Measurements from ENCODE around the gene ATP1A1. TPM values are rescaled to one million over a fixed set of nuclear protein-coding genes. Genes with fewer than 3 reads are reported as not detected.

Gene ATP1A1
- total RNA-seq, 1 donor from 2014 or later: 192 TPM

DNA sequence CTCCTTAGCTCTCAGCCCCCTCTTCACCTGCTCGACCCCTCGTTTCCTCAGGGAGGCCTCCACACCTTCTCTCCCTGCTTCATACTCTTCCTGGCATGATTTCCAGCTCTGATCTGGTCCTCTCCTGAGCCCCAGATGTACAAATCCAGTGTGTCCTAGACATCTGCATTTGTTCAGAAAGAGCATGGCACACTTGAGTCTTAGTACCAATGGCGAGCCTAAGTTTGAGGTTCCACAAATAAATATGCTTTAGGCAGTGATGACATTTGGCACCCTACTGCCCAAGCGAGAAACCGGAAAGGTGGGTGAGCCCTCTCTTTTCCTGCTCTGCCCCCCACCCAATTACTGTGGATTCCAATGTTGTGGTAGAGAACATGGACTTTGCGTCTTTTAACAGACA, 34.0 kb downstream of the ATP1A1 start:
- no peak for DNase-seq (ENCODE audit: low spot score)
- intact Hi-C loops (cut with DNase I): no loop called here

DNA sequence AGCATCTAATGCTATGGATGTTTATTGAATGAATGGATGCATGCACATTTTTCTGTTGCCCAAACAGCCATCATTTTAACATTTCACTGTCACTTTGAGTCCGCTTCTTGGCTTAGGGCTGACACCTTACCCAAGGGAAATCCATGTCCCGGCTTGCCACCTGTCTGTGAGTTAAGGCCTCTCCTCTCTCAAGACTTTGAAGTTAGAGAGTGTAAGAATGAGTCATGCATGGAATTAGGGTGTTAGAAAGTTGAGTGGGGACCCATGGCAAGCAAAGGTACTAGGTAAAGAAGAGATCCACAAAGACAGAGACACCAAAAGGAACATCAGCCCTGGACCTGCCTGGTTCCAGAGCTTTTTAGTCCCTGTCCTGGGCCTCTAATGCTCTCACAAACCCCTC, 35.1 kb downstream of the ATP1A1 start:
- no peak for DNase-seq (ENCODE audit: low spot score)
- intact Hi-C loops (cut with DNase I): no loop called here

DNA sequence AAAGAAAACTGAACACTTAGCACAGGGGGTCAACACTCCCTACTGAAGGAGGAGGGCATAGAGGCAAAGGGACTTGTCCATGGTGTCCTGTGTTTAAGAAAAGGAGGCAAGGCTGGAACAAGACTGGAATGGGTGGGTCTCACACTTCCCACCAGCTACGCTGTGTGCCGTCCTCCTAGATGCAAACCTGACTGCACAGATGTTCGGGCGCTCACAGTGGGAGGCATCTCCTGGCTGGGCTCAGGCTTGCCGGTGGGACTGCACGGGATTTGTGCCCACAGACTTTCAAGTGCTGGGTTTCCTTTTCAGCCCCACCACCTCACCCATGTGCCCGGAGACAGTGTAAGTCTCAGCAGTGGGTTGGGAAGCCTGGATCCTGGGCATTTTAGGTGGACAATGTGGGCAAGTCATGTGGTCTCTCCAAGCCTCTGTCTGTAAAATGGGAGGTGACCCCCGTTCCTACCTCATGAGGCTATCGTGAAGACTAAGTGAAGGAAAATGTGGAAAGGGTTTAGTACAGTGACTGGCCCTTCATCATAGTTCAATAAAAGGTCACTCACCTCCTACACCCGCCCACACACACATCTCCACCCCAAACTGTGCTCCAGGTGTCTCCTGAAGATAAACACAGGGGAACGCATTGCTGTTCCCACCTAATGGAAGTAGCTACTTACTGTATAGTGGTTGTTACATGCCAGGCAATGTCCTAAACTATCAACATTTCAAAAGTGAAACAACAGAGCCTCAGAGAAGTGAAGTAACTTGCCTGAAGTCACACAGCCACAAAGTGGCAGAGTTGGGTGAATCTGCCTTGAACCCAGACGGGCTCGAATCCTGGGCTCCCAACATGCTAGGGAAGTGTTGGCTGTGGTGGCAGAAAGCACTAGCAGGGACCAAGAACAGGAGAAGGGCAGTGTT, 36.0 kb downstream of the ATP1A1 start:
- intact Hi-C loops (cut with DNase I): no loop called here
- DNase-seq (ENCODE audit: low spot score): no peak

DNA sequence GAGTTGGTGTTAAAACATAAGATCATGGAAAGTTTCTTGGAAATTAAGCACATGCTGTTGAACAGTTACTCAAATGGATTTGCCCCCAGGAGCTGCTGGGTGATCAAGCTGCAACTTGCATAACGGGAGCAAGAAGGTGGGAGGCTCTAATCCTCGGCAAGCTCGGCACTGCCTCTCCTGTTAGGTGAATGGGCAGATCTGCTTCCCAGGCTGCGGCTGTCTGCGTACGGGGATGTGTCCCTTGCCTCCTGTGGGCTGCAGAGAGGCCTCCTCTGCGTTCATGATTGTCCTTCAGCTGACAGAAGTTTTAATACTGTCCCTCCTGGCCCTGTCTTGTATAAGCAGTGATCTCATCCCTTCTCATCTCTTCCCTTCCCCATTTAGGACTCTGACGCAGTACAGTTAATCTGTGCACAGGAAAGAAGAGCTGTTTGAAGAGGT, 36.7 kb downstream of the ATP1A1 start:
- intact Hi-C loops (cut with DNase I): loop anchor here (2.0 kb wide), 1 partner anchor 75 kb away; no protein-coding TSS in a partner anchor
- DNase-seq (ENCODE audit: low spot score): no peak

DNA sequence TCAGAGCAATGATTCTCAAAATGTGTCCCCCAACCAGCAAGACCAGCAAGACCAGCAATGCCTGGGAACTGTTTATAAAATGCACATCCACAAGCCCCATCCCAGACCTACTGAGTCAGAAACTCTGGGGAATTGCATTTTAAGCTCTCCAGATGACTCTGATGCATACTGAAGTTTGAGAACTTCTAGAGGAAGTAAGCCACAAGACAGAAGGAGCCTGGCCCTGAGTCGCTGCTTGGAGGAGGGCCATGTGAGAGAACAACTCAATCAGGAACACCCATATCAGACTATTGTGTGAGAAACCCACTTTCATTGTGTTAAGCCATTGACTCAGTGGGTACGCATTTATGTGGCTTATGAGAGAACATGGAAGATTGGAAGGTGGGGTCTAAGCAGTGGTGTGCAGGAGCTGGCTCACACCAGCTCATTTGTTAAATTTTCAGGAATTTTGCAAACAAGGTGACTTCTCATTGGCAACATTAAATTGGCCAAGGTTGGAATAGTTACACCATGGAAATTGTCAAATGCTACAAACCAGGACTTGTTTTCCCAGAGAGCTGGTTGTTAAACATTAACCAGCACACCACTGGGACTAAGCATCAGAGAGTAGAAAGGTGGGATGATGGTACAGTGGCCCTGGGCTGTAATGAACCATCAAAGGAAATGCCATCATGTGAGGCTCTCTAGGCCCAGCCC, 38.9 kb downstream of the ATP1A1 start:
- DNase-seq (ENCODE audit: low spot score): no peak
- intact Hi-C loops (cut with DNase I): loop anchor here (2.0 kb wide), 1 partner anchor 73 kb away; no protein-coding TSS in a partner anchor

DNA sequence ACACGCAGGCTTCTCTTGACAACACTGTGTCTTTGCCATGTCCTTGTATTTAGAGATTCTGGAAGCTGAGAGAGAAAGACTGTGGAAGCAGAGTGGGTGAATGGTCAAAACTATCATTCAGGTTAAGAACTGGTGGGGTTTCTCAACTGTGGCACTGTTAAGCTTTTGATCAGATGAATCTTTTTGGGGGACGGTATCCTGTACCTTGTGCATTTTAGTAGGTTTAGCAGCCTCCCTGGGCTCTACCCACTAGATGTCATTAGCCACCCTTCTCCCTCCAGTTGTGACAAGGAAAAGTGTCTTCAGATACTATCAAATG, 39.4 kb downstream of the ATP1A1 start:
- intact Hi-C loops (cut with DNase I): no loop called here

DNA sequence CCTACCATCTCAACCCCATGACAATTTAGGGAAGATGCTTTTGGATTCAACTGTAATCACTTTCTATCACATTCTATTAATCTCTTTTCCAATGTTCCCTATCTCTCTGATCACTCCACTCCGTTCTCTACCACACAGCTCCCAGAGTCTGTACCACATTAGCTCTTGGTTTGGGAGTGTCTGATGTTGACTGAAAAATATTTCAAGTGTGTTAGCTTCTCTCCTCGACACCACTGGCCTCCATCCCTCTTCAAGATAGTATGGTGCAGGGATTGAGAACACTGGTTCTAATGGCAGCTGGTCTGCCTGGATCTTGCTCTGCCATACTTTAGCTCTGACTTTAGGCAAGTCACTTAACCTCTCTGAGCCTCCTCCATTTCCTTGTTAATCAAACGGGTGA, 39.9 kb downstream of the ATP1A1 start:
- intact Hi-C loops (cut with DNase I): no loop called here
- no peak for DNase-seq (ENCODE audit: low spot score)

More for the DNA sequence above, 39.4 kb downstream of the ATP1A1 start:
- no peak for DNase-seq (ENCODE audit: low spot score)

DNA sequence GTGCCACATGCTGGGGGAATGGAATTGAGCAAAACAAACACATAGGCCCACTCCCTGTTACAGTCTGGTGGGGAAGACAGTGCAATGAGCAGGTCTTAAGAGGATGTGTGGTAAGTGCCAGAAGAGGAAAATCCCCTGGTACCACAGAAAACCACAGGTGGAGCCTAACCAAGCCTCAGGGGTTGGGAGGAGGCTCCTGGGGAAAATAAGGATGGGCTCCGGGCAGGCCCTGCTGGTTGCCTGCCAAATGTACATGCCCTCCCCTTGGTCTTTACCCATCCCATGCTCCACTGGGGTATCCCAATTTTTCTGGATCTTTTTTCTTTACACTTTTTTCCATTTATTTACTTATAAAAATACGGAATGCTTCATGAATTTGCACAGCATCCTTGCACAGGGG, 40.4 kb downstream of the ATP1A1 start:
- intact Hi-C loops (cut with DNase I): no loop called here
- no peak for DNase-seq (ENCODE audit: low spot score)

DNA sequence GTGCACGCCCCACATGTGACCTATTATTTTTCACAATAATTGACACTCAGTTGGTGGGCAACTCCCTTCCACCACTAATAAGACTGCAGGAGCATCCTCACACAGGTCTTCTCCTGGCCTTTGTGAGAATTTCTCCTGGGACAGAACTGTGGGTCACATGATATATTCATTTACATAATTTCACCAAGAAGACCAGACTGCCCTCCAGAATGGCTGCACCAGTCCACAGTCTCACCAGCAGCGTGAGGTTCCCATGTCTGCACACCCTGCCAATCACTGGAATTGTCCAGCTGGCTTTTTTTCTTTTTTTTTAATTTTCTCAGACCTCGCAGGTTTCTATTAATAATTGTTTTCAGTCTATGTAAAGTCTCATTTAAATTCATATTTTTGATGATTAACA, 41.3 kb downstream of the ATP1A1 start:
- no peak for DNase-seq (ENCODE audit: low spot score)
- intact Hi-C loops (cut with DNase I): no loop called here

DNA sequence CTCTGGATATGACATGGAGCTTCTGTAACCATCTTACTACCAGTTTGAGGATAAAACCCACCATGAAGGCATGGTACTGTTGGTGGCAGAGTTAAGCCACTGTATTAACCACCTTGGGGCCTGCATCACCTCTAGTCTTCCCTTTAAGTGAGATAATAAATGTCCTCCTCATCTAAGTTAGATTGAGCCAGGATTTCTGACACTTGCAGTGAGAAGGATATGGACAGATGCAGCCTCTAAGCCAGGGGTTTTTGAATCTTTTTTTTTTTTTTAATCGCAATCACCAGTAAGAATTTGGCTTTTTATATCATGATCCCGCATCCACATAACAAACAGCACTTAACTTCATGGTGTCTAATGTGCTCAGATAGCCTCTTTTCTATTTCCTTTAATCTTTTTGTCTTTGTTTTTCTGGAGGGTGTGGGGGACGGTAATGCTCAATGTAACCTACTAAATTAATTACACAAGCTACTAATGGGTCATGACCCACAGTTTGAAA, 42.2 kb downstream of the ATP1A1 start:
- DNase-seq (ENCODE audit: low spot score): no peak
- intact Hi-C loops (cut with DNase I): loop anchor here (5.0 kb wide), 1 partner anchor 62 kb away; no protein-coding TSS in a partner anchor

DNA sequence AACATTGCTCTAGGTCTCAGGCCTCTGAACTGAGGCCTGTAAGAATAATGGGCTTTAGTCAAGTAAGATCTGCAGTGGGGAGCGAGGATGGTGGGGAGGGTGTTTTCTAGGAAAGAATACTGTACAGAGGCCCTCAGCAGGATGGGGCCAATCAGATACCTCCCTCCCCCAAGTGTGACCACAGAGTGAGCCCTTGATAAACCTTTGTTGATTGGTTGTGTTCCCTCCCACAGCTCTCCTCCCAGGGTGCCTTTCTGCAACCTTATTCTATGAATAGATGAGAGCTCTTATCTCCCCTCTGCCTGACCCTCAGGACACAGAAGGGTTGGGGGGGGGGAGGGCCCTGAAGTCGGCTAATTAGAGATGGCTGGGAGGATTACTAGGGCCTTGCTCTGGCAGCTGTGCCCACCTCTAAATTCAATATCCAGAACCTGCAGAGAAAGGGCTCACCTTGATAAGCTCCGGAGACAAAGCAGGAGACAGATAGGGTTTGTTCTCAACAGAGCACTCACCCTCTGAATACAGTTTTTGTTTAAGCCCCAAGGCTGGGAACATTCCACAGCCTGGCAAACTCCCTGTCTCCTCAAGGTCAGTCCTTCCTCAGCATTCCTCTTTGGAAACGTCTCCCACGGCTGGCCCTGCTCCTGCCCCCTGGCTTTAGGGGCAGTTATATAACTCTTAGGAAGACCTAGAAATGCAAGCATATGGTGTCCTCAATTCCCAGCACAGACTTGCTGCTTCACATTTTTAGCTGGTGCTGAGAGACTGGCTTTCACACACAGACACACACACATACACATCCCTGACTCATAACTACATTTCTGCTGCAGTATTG, 42.9 kb downstream of the ATP1A1 start:
- intact Hi-C loops (cut with DNase I): loop anchor here (2.0 to 5.0 kb wide), 2 partner anchors 39 to 61 kb away; no protein-coding TSS in a partner anchor
- DNase-seq (ENCODE audit: low spot score): no peak

DNA sequence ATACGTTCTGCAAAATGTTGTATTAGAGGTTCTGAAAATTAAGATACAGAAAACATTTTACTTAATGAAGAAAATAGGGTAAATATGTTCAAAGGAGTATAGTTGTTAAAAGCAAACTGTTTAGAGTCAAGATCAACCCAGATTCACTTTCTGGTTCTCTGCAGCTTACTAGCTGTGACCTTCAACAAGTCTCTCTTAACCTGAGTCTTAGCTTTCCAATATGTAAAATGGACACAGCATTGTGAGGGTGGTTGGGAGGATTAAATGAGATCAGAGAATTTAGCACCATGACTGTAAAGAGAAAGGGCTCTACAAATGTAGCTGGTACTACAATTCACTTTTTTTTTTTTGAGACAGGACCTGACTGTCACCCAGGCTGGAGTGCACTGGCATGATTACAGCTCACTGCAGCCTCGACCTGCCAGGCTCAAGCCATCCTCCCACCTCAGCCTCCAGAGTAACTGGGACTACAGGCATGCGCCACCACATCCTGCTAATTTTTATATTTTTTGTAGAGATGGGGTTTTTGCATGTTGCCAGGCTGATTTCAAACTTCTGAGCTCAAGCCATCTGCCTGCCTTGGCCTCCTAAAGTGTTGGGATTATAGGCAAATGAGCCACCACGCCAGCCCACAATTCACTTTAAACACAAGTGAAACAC, 43.9 kb downstream of the ATP1A1 start:
- DNase-seq (ENCODE audit: low spot score): no peak
- intact Hi-C loops (cut with DNase I): loop anchor here (2.0 to 5.0 kb wide), 2 partner anchors 40 to 60 kb away; no protein-coding TSS in a partner anchor

DNA sequence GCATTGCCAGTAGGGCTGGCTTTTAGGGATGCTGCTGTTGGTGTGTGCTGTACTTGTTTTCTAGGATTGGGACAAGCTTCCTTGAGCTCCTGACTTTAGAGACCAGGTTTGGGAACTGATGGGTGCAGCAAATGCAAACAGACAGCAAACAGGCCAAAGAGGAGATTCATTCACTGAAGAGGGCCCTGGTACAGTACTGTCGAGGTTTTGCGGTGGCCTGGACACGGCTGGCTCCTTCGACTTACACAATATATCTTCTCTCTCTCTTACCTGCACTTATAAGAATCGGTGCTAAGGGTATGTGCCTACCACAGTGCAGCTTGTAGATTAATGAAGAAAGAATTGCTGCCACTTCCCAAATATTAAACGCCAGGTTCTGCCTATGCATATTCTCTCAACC, 44.6 kb downstream of the ATP1A1 start:
- no peak for DNase-seq (ENCODE audit: low spot score)
- intact Hi-C loops (cut with DNase I): loop anchor here (2.0 to 5.0 kb wide), 2 partner anchors 41 to 60 kb away; no protein-coding TSS in a partner anchor

DNA sequence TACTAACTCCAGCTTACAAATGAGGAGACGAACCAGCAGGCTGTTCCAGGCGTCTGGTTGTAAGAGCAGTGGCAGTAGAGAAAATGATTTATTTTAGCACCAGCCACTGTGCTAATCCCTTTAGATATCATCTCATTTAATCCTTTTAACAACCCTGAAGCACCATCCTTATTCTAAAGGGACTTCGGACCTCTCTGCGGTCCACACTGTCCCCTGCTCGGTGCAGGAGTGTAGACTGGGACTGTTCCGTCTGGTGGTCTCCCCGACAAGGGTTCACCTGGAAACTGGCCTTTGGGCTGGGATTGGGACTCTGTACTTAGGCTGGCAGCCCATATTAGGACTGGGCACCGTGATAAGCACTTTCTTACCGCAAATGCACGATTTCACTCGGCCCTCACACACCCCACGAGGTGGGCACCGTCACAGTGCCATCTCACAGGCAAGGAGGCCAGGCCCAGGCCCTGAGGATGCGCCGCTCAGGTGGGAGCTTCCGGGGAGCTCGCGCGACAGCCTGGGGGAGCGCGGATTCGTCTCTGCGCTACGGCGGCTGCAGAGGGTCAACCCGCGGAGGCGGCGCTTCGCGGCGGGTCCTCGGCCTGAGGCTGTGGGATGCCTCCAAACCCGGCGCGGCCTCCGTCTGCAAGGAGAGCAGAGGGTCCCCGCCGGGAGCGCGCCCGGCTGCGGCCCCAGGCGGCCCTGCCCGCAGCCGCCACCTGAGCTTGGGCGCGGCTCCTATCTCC, 45.2 kb downstream of the ATP1A1 start:
- intact Hi-C loops (cut with DNase I): loop anchor here (5.0 kb wide), 1 partner anchor 59 kb away; no protein-coding TSS in a partner anchor
- peak; percentile 89 for DNase-seq (ENCODE audit: low spot score)

DNA sequence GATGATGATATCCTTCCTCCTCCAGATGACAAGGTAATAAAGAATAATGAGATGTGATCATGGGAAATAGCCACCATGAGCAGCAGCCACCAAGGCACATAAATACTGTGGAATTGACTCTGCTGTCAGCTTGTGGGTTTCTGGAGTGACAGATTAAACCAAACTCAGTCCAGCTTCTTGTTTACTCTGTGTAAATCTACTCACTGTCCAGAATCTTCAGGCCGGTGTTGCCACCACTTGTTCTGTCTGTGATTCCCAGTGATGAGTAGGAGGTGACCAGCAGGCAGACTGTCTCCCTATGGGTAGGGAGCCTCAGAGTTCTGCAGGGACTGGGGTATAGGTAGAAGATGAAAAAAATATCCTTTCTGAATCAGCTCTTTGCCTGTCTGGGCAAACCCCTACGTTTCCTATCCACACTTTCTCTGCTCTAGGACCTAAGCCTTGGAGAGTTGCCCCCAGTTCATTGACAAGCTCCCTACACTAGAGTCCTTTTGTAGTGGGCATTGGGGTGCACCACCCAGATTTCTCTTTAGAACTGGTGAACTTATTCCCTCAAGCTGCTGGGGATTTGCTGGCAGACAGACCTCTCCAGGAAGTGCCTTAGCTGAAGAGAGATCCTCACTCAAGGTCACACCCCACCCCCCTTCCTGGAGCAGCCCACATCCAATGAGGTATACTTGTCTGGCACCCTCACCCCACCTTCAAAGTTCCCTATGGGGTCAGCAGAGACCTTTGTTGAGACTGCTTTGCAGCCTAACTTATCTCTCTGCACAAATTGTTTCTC, 47.6 kb downstream of the ATP1A1 start:
- no peak for DNase-seq (ENCODE audit: low spot score)
- intact Hi-C loops (cut with DNase I): no loop called here

DNA sequence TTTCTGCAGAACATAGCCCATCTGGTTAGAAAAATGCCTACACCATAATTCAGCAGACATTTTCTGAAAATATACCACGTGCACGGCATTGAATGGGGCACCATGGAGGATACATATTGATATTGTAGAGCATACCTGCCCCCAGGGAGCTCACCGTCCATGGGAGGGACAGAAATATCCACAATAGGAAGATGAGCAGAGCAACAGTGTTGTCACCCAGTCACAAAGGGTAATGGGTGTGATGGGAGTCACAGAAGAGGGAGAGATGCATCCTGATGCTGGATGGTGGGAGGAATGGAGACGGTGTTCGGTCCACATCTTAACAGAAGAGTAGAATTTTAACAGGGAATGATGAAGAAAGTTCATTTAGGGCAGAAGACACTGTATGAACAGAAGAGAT, 51.4 kb downstream of the ATP1A1 start:
- intact Hi-C loops (cut with DNase I): no loop called here

DNA sequence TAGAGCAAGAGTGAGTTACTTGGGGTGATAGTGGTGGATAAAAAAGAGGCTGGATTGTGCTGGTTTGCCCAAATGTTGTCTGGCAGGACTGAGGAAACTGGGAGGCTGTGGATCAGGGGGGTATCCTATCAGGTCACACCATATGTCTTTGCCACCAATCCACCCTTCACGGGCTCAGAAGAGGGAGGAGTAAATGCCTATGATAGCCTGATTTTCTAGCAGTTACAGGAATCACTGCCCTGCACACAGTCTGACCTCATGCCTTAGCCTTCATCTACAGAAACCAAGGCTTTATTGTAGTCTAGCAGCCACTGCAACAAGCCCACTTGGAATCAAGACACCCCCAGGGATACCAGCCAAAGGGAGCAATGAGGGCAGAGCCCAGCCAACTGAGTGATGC, 51.8 kb downstream of the ATP1A1 start:
- intact Hi-C loops (cut with DNase I): no loop called here
- no peak for DNase-seq (ENCODE audit: low spot score)

More for the DNA sequence above, 51.4 kb downstream of the ATP1A1 start:
- DNase-seq (ENCODE audit: low spot score): no peak

DNA sequence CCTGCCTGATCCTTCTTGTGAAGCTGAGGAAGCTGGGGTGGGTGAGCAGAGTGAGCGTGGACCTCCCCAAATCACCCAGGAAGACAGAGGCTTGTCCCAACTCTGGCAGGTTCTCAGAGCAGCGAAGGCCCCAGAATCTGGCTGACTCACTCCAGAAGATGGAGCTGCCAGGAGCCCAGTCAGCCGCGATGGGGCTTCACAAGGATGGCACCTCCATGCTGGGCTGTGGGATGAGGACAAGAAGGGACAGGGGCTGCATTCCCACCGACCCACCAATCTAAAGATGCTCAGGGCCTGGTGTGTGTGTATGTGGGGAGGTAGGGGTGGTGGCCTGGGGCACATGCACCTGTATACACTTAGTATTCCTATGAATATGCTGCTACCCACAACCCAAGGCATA, 52.9 kb downstream of the ATP1A1 start:
- intact Hi-C loops (cut with DNase I): no loop called here
- no peak for DNase-seq (ENCODE audit: low spot score)

Data from cardiac septum (tissue), 1 donor.